ENCODE results near the gene BIN2. TPM values are rescaled to one million over a fixed set of nuclear protein-coding genes. Genes with fewer than 3 reads are reported as not detected.

Gene BIN2
- total RNA-seq, 2 donors from 2014 or later, result 4.6 to 11.9 TPM

GRCh38 chr12:51362307-51362706 is 38.3 kb upstream of the BIN2 start:
- H3K27me3 ChIP-seq (replicated peaks; ENCODE audit: insufficient read depth), result no peaks in the 10 kb centered on the region
- no peak overlapping the region for H3K4me3 ChIP-seq
- H3K4me1 ChIP-seq (ENCODE audit: control insufficient read depth in 1 of 2, low read depth in 2 of 2), result no peaks in the 10 kb centered on the region
- no peaks in the 10 kb centered on the region for H3K36me3 ChIP-seq
- no peaks in the 10 kb centered on the region for H3K9me3 ChIP-seq
- ATAC-seq (ENCODE audit: insufficient number of reproducible peaks, low FRiP score, low read depth), result no peak
- H3K27ac ChIP-seq, result no peak overlapping the region
- DNase-seq (ENCODE audit: low spot score), result no peak
- TF ChIP-seq, protein P1, sequence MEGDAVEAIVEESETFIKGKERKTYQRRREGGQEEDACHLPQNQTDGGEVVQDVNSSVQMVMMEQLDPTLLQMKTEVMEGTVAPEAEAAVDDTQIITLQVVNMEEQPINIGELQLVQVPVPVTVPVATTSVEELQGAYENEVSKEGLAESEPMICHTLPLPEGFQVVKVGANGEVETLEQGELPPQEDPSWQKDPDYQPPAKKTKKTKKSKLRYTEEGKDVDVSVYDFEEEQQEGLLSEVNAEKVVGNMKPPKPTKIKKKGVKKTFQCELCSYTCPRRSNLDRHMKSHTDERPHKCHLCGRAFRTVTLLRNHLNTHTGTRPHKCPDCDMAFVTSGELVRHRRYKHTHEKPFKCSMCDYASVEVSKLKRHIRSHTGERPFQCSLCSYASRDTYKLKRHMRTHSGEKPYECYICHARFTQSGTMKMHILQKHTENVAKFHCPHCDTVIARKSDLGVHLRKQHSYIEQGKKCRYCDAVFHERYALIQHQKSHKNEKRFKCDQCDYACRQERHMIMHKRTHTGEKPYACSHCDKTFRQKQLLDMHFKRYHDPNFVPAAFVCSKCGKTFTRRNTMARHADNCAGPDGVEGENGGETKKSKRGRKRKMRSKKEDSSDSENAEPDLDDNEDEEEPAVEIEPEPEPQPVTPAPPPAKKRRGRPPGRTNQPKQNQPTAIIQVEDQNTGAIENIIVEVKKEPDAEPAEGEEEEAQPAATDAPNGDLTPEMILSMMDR (IDR thresholded peaks at IDR 0.05), result no peak

- H3K9me3 ChIP-seq, result no peaks in the 10 kb centered on the region
- TF ChIP-seq, protein P1 (IDR thresholded peaks at IDR 0.05), result no peak
- H3K27ac ChIP-seq, result no peak overlapping the region
- no peaks in the 10 kb centered on the region for H3K4me1 ChIP-seq (ENCODE audit: control insufficient read depth in 1 of 2, low read depth in 2 of 2)
- no peaks in the 10 kb centered on the region for H3K36me3 ChIP-seq
- H3K27me3 ChIP-seq (replicated peaks; ENCODE audit: insufficient read depth), result no peaks in the 10 kb centered on the region
- ATAC-seq (ENCODE audit: insufficient number of reproducible peaks, low FRiP score, low read depth) (no peak), DNase-seq (ENCODE audit: low spot score) (no peak)
- H3K4me3 ChIP-seq, result no peak overlapping the region
These were observed 37.4 kb upstream of the BIN2 start for GRCh38 chr12:51361161-51362016.

DNA sequence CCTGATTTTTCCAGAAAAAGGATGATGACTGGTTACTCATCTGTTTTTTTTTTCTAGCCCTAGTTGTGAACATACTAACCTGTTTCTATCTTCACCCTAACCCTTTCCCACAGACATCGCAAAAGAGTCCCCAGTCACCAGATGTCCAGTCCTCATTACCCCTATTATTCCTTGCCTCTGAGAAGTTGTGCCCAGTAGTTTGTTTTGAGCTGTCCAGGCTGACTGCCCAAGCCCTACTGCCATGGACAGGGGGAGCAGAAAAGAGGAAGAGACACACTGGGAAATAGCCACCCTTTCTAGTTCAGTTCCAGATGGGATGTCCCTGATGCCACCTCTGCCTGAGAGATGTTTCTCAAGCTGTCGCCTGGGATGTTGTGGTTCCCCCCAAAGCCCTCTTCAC is 36.3 kb upstream of the BIN2 start:
- Histone ChIP-seq H3K4me1 (ENCODE audit: control insufficient read depth in 1 of 2, low read depth in 2 of 2) (no peaks in the 10 kb centered on the region), H3K27ac (no peak overlapping the region), H3K4me3 (no peak overlapping the region), H3K9me3 (no peaks in the 10 kb centered on the region), H3K27me3 (replicated peaks; ENCODE audit: insufficient read depth) (no peaks in the 10 kb centered on the region), H3K36me3 (no peaks in the 10 kb centered on the region)
- TF ChIP-seq, protein P1 (IDR thresholded peaks at IDR 0.05), result no peak
- no peak for ATAC-seq (ENCODE audit: insufficient number of reproducible peaks, low FRiP score, low read depth)
- no peak for DNase-seq (ENCODE audit: low spot score)

GRCh38 chr12:51359851-51360250 is 35.9 kb upstream of the BIN2 start:
- H3K27ac ChIP-seq, result no peak overlapping the region
- no peaks in the 10 kb centered on the region for H3K9me3 ChIP-seq
- H3K36me3 ChIP-seq, result no peaks in the 10 kb centered on the region
- TF ChIP-seq, protein P1 (IDR thresholded peaks at IDR 0.05), result no peak
- no peak for DNase-seq (ENCODE audit: low spot score)
- no peaks in the 10 kb centered on the region for H3K4me1 ChIP-seq (ENCODE audit: control insufficient read depth in 1 of 2, low read depth in 2 of 2)
- H3K27me3 ChIP-seq (replicated peaks; ENCODE audit: insufficient read depth), result no peaks in the 10 kb centered on the region
- H3K4me3 ChIP-seq, result no peak overlapping the region
- ATAC-seq (ENCODE audit: insufficient number of reproducible peaks, low FRiP score, low read depth), result no peak

- Histone ChIP-seq H3K27ac (no peak overlapping the region), H3K4me1 (ENCODE audit: control insufficient read depth in 1 of 2, low read depth in 2 of 2) (no peaks in the 10 kb centered on the region), H3K4me3 (no peak overlapping the region), H3K27me3 (replicated peaks; ENCODE audit: insufficient read depth) (no peaks in the 10 kb centered on the region), H3K9me3 (no peaks in the 10 kb centered on the region), H3K36me3 (no peaks in the 10 kb centered on the region)
- TF ChIP-seq, protein P1 (IDR thresholded peaks at IDR 0.05), result no peak
- DNase-seq (ENCODE audit: low spot score), result no peak
- ATAC-seq (ENCODE audit: insufficient number of reproducible peaks, low FRiP score, low read depth), result no peak
These were observed 34.5 kb upstream of the BIN2 start for GRCh38 chr12:51358496-51358895.

All from thoracic aorta (tissue), 2 donors.